Measurements from ENCODE around the gene MYO19.
"Not testable (repeated sequence)": the region's sequence is repeated elsewhere in the genome, so short reads cannot be mapped to it uniquely, and the experiment has no call there.

The MYO19 gene

GRCh38 chr17:36460265-36460937 lies 74.3 kb downstream of the MYO19 start:
- no peak for DNase-seq

DNA sequence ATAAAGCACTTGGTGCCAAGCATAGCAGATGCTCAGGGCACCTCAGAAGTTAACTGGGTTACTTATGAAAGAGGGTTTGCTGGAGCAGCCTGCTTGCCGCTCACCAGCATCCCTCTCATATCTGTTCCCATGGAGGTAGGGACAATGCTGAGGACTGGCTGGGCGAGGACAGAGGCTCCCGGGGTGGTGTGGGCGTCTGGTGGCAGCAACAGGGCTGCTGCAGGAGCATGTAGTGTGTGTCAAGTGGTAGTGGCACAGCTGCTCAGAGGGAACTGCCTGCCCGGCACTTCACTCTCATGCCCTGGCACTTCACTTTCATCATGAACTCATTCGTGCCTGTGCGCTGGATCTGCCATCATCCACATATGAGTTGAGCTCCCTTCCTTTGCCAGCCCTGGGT lies 75.1 kb downstream of the MYO19 start:
- DNase-seq = no peak

- DNase-seq = no peak
Observed at GRCh38 chr17:36459045-36459444, 75.6 kb downstream of the MYO19 start.

DNA sequence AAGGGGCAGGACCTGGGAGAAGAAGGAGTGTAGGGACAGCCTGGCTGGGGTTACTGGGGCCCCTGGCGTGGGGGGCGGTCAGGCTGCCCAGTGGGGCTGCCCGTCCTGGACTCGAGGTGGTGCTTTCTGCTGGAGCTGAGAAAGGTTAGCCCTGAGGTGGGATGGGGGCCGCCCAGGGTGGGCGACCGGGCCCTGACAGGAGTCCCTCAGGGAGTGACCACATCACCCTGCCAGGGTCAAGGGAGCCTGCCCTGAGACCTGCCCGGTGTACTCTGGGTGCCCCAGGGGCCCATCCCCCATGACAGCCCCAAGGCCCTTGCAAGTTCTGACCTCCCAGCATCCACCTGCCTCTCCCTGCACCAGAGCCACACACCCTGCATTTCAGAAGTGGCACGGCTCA lies 77.0 kb downstream of the MYO19 start:
- DNase-seq = not testable (repeated sequence)

DNA sequence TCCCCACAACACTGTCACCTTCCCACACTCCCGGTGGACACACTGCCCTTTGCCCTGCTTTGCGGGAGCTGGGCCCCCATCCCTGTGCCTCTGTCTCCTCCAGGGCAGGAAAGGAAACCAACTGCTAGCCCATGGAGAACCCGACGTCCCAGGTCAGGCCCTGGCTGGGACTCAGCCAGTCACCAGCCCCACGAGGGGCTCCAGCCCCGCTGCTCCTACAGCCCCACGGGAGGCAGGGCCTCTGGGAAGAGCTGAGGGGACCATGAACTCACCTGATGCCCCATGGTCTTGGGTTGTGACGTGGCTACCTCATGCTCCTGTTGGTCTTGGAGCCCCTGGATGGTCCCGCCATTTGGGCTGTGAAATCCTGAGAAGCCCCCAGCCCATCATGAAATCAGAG lies 81.8 kb downstream of the MYO19 start:
- DNase-seq = not testable (repeated sequence)

GRCh38 chr17:36449997-36450396 lies 84.7 kb downstream of the MYO19 start:
- not testable (repeated sequence) for DNase-seq

Data from inflammatory macrophage (primary cell).